Glomerular endothelial cell (primary cell): ENCODE data around the gene NAV1. TPM values are rescaled to one million over a fixed set of nuclear protein-coding genes. Genes with fewer than 3 reads are reported as not detected.
"Not testable (repeated sequence)": the region's sequence is repeated elsewhere in the genome, so short reads cannot be mapped to it uniquely, and the experiment has no call there.

Source experiments
- DNase-seq: peaks from one replicate; pipeline ENCODE4 v3.0.0-alpha.2; 2011; ENCODE audit warnings: low read depth, low spot score; ENCODE audit errors: extremely low read depth
- total RNA-seq: library from RNA; depleted of rRNA; stranded (reverse); fragments of >200 nt; gene quantifications from 2 replicates; pipeline ENCODE4 v1.2.3, GENCODE V29; 2015

NAV1 gene
- total RNA-seq, 1 donor from 2014 or later, result 145 TPM

DNA sequence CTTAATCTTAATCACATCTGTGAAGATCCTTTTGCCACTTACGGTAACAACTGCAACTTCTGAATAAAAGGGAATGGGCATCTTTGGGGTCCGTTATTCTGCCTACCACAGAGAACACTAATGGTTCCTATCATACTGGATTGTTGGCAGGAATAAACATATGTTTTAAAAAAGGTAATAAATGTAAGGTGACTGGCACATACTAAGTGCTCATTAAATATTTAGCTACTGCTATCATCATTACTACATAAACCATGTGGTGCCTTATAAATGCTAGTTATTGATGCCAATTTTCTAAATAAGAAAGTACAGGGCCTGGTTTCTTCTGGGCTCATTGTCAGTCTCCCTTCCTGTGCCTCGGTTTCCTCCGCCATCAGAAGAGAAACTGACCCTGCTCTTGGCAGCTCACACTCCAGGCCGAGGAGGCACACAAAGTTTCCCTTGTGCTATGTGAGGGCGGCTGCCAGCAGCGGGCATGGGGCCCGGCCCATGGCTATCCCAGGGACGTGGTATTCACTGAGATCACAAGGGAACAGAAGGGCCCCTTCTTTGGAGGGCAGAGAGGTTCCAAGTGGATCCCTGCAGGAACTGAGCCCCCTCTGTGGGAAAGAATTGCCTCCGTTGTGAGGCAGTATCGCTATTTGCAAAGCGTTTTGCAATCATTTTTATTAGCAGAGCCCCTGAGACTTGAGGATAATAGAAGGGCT, 26.2 kb downstream of the NAV1 start:
- DNase-seq, result no peak

DNA sequence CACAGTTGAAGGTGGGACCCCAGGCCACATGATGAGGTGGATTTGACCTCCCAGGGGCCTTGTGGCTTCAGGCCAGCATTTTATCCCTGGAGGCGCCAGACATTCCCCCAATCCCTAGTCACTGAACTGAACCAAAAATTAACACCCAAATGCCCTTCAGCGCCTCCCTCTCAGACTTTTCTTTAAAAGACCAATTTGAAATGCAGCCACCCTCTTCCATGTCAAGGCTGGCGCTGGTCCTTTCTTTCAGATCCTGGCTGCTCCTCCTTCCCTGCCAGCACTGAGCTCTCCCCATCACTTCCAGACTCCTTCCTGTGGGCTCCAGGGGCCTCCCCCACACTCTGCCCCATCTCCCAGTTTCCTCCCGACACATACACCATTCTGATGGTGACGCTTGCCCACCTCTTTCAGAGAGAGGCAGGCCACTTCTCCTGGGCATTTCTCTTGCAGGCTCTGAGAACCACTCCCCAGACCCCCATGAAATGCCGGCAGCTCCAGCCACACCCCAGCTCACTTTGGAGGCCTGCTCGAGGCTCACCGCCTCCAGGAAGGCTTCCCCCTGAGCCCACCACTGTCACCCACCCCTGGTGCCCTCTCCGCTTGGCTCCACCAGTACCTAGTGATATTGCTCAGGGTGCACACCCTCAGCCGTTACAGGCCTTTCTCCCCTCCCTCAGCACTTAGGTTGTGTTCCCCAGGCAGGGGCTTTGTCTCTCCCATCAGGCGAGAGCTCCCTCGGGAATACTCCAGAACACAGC, 27.0 kb downstream of the NAV1 start:
- DNase-seq, result no peak

DNA sequence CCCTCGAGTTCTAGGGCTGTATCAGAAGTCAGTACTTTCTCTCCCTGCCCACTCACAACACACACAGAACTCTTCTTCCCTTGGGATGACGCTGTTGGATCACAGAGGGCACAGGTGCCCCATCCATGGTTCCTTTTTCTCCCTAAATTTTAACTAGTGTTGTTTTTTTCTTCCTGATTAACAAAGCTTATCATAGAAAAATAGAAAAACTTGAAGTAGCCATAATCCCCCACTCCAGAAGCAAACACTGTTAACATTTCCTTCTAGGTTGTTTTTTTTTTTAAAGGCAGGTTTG, 27.5 kb downstream of the NAV1 start:
- no peak for DNase-seq

DNA sequence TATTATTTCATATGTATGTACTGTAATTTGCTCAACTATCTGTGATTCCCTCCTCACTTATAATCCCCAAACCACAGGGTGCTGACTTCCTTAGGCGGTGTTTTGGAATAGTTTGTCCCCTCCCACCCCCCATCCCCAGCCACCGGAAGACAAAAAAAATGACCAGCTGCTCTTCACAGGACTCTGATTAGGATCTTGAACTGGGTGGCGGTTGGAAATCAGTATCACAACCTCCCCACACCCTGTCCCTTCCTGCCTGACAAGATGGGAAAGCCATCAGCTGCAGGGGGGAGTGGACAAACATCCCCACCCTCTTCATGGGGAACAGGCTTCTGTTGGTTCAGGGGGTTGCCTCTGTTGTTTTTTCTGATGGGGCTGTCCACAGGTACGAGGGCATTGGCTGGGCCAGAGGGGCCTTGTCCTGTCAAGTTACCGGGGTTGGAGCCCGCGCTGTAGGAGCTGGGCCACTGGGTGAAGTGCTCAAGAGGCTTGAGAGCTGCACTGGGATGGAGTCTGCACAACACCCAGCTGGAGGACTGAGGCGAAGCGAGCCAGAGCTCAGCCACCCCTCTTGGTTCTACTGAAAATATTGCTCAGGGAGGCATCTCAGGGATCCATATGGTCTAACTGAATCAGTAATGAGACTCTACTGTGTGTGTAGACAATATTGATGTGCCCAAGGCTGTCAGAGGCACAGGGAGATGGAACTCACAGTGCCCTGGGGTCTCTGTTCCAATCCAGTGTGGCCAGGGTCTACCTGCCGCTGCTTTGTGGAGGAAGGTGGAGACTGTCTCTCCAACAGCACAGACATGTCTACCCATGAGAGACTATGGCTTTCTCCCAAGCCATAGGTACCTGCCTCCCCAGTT, 28.2 kb downstream of the NAV1 start:
- no peak for DNase-seq

DNA sequence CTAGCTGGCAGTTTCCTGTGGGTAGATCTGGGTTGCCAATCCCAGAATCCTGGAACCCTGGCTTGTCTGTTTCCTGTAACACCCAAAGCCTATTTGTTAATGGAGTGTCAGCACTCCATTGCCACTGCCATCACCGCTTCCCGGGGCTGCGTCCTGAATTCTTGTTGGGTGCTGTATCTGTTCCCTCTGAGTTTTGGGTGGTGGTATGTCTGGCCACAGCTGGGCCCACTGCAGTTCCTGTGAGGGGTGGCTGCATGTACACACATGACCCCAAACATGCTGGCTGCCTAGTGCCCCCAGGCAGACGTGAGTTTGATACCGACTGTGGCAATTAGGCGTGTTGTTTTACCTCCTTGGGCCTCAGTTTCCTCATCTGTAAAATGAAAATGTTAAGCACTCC, 29.3 kb downstream of the NAV1 start:
- DNase-seq, result no peak

DNA sequence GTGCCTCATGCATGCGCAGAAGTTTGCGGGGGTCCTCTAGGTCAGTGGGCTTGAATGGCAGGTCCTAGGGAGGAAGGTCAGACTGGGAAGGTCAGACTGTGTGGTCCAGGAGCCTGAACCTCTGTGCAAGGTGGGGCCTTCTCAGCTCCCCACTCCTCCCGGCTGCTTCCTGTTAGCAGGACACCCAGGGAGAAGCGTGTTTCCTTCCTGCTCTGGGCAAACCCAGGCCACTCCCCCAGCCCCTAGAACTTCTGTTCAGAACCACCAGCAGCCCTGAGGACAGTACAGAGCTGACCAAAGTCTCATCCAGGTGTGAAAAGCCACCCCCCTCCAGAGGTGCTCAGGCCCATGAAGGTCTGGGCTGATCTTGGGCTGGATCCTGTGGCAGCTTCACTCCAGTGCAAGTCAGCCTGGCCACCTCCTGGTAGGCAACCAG, 29.9 kb downstream of the NAV1 start:
- DNase-seq, result no peak

DNA sequence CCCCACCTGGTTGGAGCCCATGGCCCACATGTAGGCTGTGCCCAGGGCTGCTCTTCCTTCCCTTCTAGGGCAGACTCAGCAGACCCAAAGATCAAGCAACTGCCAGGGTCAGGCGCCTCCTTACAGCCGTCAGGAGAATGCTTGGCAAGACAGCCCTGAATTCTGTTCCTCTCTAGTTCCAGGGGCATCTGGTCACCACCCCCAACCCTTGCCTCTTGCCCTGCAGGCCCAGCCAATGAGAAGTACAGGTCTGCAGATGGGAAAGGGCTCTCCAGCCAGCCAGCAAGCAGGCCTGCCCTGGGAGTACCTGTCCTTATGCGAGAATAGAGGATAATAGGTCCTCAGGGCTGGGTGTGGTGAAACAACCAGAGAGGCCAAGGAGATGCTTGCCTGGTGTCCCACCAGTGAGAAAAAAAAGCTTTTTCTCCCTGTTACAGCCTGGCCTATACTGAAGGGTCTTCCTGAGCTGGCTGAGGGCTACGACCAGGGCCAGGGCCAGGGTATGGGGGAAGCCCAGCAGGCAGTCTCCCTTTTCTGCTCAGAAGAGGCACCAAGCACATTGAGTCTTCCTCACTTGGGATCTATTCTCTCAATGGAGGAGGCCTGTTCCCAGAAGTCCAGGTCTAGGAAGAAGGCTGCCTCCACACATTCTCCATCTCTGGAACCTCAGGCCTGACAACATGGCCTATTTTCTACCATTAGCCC, 31.4 kb downstream of the NAV1 start:
- no peak for DNase-seq

DNA sequence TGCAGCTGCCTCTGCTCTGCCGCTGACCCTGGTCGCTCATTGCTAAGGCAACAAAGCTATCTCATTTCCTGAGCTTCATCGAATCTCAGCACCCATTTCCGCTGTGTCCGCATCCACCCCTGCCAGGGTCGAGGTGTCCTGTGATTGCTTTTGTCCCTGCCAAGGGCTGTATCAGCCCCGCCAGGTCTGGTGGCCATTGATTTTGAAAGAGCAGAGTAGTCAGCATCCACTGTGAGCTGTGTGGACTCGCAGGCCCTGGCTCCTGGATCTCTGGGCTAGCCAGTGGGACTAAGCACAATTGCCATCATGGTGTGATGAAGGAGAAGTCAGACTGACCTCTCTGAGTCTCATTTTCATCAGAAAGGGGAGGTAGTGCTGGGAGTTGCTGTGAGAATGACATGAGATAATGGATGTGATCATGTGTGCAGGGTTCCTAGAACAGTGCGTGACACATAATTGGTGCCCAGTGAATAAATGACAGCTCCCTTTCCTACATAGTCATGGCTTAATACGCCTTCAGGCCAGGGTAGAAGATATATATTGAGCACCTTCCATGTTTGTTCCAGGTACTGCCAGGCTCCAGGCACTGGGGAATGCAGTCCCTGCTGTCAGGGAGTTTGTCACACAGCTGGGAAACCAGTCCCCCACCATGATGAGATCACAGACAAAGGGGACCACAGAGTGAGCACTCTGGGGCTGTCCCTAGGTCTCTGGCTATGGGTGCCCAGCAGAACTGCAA, 32.1 kb downstream of the NAV1 start:
- DNase-seq, result no peak

DNA sequence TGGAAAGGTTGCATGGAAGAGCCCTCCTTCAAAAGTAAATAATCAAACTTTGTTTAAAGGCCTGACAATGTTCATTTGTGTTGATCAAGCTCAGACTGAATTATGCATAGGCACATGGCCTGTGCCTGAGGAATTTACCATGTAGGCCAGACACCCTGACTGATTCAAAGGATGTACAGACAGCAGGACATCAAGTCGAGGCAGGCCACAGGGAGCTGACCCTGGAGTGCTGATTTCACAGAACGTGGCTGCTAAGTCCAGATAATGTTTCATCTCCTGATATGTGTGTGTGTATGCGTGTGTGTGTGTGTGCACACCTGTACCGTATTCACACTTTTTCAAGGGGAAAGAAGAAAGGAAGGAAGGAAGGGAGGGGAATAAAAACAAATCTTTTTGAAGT, 34.1 kb downstream of the NAV1 start:
- no peak for DNase-seq

DNA sequence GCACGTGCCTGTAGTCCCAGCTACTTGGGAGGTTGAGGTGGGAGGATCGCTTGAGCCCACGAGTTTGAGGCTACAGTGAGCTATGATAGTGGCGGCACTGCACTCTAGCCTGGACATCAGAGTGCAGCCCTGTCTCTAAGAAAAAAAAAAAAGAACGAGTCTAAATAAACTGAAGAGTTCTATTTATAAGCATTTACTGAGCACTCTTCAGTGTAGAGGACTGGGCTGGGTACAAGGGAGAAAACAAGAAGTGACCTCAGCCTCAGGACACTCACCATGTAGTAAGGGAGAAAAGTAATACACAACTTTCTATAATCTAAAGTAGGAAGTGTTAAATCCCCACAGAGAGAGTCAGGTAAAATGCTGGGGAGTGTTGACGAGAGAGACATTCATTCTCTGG, 35.0 kb downstream of the NAV1 start:
- DNase-seq, result no peak

DNA sequence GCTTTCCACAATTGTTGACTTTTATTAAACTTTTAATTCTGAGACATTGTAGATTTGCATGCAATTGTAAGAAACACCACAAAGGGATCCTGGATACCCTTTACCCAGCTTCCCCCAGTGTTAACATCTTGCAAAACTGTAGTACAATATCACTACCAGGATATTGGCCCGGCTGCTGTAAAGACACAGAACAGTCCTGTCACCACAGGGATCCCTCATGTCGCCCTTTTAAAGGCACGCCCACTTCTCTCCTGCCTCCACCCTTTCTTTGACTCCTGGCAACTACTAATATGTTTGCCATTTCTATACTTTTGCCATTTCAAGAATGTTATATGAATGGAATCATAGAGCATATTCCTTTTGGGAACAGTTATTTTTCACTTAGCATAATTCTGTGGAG, 37.0 kb downstream of the NAV1 start:
- no peak for DNase-seq

DNA sequence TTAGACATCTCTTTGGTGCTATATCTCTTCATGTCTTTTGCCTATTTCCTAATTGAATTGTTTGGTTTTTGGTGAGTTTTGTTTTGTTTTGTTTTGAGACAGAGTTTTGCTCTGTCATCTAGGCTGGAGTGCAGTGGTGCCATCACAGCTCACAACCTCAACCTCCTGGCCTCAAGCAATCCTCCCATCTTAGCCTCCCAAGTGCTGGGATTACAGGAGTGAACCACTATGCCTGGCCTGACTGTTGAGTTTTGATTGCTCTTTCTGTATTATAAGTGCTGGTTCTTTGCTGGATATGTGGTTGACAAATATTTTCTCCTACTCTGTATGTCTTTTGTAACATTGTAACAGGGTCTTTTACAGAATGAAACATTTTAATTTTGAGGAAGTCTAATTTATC, 38.0 kb downstream of the NAV1 start:
- DNase-seq, result no peak

DNA sequence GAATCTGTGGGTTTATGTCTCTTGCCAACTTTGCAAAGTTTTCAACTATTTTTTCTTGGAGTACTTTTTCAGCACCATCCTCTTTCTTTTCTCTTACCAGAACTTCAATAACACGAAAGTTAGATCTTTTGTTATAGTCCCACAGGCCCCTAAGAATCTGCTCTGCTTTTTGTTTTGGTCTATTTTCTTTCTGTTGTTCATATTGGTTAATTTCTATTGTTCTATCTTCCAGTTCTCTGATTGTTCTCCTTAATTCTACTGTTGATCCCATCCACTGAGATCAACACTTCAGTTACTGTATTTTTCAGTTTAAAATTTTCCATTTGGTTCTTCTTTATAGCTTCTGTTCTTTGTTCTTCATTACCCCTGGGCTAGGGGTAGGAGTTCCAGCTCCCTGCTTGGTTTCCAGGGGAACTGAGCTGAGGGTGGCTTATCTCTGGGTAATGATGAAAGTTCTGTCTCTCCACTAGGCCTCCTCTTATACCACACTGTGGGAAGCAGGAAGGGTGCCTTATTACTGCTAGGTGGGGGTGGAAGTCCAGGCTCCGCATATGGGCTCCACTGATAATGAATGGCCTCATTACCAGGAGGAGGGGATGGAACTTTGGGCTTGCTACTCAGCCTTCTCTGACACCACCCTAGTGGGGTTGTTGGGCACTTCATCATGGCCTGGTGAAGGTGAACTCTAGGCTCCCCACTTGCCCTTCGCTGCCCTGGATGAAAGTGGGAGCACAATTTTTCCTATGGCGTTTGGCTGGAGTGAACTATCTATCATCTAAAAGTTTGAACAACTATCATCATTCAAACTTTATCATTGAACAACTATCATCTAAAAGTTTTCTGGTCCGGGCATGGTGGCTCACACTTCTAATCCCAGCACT, 39.3 kb downstream of the NAV1 start:
- no peak for DNase-seq

DNA sequence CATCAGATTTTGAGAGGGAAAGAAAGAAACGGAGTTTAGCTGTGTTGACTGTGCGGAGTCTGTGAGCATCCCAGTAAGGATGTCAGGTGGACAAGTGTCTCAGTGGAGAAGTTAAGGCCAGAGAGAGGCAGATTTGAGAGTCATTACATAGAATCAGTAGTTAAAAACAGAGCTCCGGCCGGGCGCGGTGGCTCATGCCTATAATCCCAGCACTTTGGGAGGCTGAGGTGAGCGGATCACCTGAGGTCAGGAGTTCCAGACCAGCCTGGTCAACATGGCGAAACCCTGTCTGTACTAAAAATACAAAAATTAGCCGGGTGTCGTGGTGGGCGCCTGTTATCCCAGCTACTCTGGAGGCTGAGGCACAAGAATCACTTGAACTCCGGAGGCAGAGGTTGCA, 42.4 kb downstream of the NAV1 start:
- DNase-seq, result not testable (repeated sequence)

DNA sequence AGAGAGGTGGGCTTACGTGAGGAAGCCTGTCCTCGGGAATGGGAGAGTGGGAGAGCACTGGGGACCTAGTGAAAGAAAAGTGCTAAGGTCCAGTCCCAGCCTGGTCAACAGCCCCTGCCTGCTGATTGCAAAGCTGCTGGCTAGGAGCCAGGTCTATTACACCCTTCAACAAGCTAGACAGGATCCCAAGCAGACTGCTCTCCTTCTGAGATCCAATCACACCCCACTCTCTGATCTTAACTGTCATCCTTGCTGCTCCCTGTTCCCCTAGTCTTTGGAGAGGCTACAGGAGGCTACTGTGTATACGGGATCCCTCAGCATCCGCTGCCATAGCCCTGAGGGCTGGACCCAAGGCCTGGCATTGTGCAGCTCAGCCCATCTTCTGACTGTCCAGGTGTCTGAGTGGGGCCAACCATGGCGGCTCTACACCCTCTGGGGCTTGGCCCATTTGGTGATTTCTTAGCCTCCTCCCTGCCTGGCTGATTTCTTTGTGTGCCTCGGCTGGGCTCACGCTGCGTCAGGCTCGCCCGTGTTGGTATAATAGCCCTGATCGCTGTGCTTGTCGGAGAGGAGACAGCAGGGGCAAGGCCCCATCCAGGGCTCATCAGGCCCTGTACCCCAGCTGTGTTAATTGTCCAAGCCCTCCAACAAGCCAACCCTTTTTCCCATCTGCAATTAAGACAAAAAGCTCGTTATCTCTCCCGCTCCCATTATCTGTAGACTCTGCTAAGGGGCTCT, 43.9 kb downstream of the NAV1 start:
- DNase-seq, result no peak

DNA sequence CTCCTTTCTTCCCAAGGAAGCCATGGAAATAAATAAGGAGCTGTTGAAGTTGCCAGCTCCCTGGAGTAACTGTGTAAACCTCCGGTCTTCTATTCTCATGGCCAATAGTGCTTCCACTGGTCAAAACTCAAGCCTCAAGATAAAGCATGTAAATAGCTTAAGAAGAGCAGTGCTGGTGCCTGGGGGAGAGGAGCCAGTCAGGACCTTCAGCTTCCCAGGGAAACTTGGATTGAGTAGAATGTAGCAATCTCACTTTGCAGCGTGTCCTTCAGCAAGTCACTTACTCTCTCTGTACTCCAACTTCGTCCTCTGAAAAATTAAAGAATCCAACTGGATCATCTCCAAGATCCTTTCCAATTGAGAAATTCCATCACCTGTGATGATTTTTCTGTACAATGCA, 44.7 kb downstream of the NAV1 start:
- DNase-seq, result no peak

DNA sequence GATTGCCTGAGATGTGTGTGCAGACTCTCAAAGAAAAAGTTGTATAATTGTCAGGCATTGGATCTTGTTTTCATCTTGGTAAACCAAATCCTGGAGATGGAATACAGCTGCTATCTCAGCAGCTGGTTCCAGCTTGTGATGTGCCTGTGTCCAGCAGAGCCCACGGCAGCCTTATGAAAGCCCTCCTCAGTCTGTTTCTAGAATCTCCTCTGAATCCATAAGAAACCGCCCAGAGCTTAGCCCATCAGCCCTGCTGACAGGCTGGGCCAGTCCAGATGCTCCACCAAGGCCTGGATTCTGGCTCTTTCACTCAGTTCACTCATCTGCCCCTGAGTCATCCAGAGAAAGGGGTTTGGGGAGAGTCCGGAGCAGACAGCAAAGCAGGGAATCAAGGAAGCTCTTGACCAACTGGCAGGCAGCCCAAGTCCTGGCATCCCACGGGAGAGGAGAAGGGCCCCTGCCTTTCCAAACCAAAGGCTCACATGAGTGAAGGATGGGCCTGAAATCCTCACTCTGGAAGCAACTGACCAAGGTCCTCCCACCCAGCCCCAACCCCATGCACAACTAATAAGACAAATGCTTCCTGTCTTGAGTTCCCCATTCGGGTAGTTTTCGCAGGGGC, 45.7 kb downstream of the NAV1 start:
- no peak for DNase-seq

DNA sequence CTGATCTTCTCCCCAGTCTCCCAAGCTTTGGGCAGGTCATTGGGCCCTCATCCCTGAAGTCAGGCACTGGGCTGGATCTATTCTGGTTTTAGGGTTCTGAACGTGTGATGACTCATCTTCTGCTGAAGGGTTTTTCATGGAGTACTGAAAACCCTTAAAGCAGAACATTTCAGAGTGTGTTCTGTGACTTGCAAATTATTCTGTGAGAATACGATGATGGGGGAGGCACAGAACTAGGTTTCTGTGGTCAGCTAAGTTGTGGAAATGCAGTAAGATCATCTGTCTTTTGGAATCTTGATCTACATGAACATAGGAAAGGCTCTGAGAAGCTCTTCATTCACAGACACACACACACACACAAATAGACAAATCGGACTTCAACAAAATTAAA, 46.2 kb downstream of the NAV1 start:
- DNase-seq, result no peak
